ENCODE measurements around the gene SLC35A1. TPM values are rescaled to one million over a fixed set of nuclear protein-coding genes. Genes with fewer than 3 reads are reported as not detected.

Gene SLC35A1
- total RNA-seq, result 1 to 10 TPM; 3.8 to 4.9 TPM
- 22.8 TPM for polyA plus RNA-seq (2013, experiment 1 of 2)
- 19.6 TPM for polyA plus RNA-seq (2013, experiment 2 of 2)
- total RNA-seq, result 2.2 to 16.0 (median 7.1) reads per million in 172 experiments

GRCh38 chr6:87472525-87473418 is at the start of gene SLC35A1:
Gene SLC35A1 (plus strand): TSS chr6:87472974. CDS start chr6:87473004, 30 bp downstream.
- H3K27ac Mint-ChIP-seq, result peak within 1 kb of the TSS; percentile 93
- peaks cover 28% of the 10 kb centered on the region for H3K4me1 Mint-ChIP-seq (ENCODE audit: low read depth)
- H3K4me3 ChIP-seq (ENCODE audit: low read length), result peak within 1 kb of the TSS; percentile 92
- CTCF ChIA-PET, result interaction anchor here (1.5 kb wide), 1 partner anchor 151 kb away, joined by 9 read pairs; the partner anchor contains the start of gene SMIM8
- H3K4me3 Mint-ChIP-seq, result peak within 1 kb of the TSS; percentile 92
- ATAC-seq (ENCODE audit: poor library complexity) (peak; percentile 89), DNase-seq (peak; percentile 74 to 90 (median 80))
- TF ChIP-seq CTCF (IDR thresholded peaks at IDR 0.05), result no peak
- intact Hi-C loops (cut with DNase I, micrococcal nuclease), result loop anchor here (1.0 to 10.0 kb wide), 12 partner anchors 60 to 1610 kb away; partner anchors contain the start of genes AKIRIN2 (in 2 of the 2), ORC3 (in 2 of the 2), PNRC1 (in 1 of the 2) and RNGTT (in 1 of the 2)
- H3K4me1 ChIP-seq (ENCODE audit: insufficient read depth, low read length), result peaks cover 13% of the 10 kb centered on the region
- no peaks in the 10 kb centered on the region for H3K27me3 ChIP-seq (ENCODE audit: control insufficient read depth in 1 of 2, insufficient read depth in 2 of 2, low read length in 2 of 2)
- peaks cover 3% of the 10 kb centered on the region for H3K27me3 Mint-ChIP-seq
- peaks cover 4% of the 10 kb centered on the region for H3K36me3 ChIP-seq (ENCODE audit: insufficient read depth, low read length)
- H3K9me3 Mint-ChIP-seq, result no peaks in the 10 kb centered on the region
- H3K36me3 Mint-ChIP-seq (ENCODE audit: low read depth), result peaks cover 8% of the 10 kb centered on the region
- peak within 1 kb of the TSS; percentile 77 to 97 for H3K27ac ChIP-seq (ENCODE audit: low read depth in 1 of 2, low read length in 2 of 2)
- H3K9me3 ChIP-seq (ENCODE audit: control insufficient read depth in 1 of 2, insufficient read depth in 1 of 2, low read length in 2 of 2), result no peaks in the 10 kb centered on the region
- POLR2A ChIA-PET, result interaction anchor here (0.5 to 1.7 kb wide), 9 partner anchors 15 to 316 kb away, joined by 3 to 15 read pairs (median 4); partner anchors contain the start of genes AKIRIN2, ORC3 and RARS2

GRCh38 chr6:87426789-87427188 is 46.0 kb upstream of the SLC35A1 start:
- peaks cover 2 to 8% of the 10 kb centered on the region in 2 experiments for H3K27me3 ChIP-seq (ENCODE audit: control insufficient read depth in 1 of 2, insufficient read depth in 2 of 2, low read length in 2 of 2)
- POLR2A ChIA-PET, result no interaction called here
- H3K4me1 ChIP-seq (ENCODE audit: insufficient read depth, low read length), result no peaks in the 10 kb centered on the region
- Mint-ChIP-seq H3K27me3 (peaks cover 10% of the 10 kb centered on the region), H3K9me3 (no peaks in the 10 kb centered on the region), H3K36me3 (ENCODE audit: low read depth) (no peaks in the 10 kb centered on the region), H3K4me3 (no peak overlapping the region), H3K4me1 (ENCODE audit: low read depth) (no peaks in the 10 kb centered on the region), H3K27ac (no peak overlapping the region)
- no peak overlapping the region for H3K27ac ChIP-seq (ENCODE audit: low read depth in 1 of 2, low read length in 2 of 2)
- no peak for ATAC-seq (ENCODE audit: poor library complexity)
- TF ChIP-seq CTCF (IDR thresholded peaks at IDR 0.05), result no peak
- no peaks in the 10 kb centered on the region for H3K9me3 ChIP-seq (ENCODE audit: control insufficient read depth in 1 of 2, insufficient read depth in 1 of 2, low read length in 2 of 2)
- intact Hi-C loops (cut with DNase I, micrococcal nuclease), result no loop called here
- H3K36me3 ChIP-seq (ENCODE audit: insufficient read depth, low read length), result no peaks in the 10 kb centered on the region
- no peak overlapping the region for H3K4me3 ChIP-seq (ENCODE audit: low read length)
- CTCF ChIA-PET, result no interaction called here
- no peak for DNase-seq

GRCh38 chr6:87430499-87430898 is 42.3 kb upstream of the SLC35A1 start:
- H3K4me1 ChIP-seq (ENCODE audit: insufficient read depth, low read length), result no peaks in the 10 kb centered on the region
- TF ChIP-seq CTCF (IDR thresholded peaks at IDR 0.05), result no peak
- H3K27me3 ChIP-seq (ENCODE audit: control insufficient read depth in 1 of 2, insufficient read depth in 2 of 2, low read length in 2 of 2), result peaks cover 0 to 8% of the 10 kb centered on the region in 2 experiments
- DNase-seq (no peak), ATAC-seq (ENCODE audit: poor library complexity) (no peak)
- no peaks in the 10 kb centered on the region for H3K36me3 ChIP-seq (ENCODE audit: insufficient read depth, low read length)
- no peak overlapping the region for H3K4me3 Mint-ChIP-seq
- ChIA-PET POLR2A (no interaction called here), CTCF (no interaction called here)
- no peak overlapping the region for H3K4me3 ChIP-seq (ENCODE audit: low read length)
- intact Hi-C loops (cut with DNase I, micrococcal nuclease), result no loop called here
- no peak overlapping the region for H3K27ac Mint-ChIP-seq
- H3K27ac ChIP-seq (ENCODE audit: low read depth in 1 of 2, low read length in 2 of 2), result no peak overlapping the region
- H3K9me3 ChIP-seq (ENCODE audit: control insufficient read depth in 1 of 2, insufficient read depth in 1 of 2, low read length in 2 of 2), result no peaks in the 10 kb centered on the region
- H3K9me3 Mint-ChIP-seq, result no peaks in the 10 kb centered on the region
- H3K4me1 Mint-ChIP-seq (ENCODE audit: low read depth), result no peaks in the 10 kb centered on the region
- peaks cover 25% of the 10 kb centered on the region for H3K27me3 Mint-ChIP-seq
- H3K36me3 Mint-ChIP-seq (ENCODE audit: low read depth), result no peaks in the 10 kb centered on the region
